ENCODE measurements around the gene GNAQ.

Gene GNAQ

GRCh38 chr9:77810047-77810446, 221.6 kb downstream of the GNAQ start:
- DNase-seq: no peak

GRCh38 chr9:77809552-77809951, 222.1 kb downstream of the GNAQ start:
- no peak for DNase-seq

- no peak for DNase-seq
Observed at GRCh38 chr9:77808751-77809081, 222.9 kb downstream of the GNAQ start.

GRCh38 chr9:77807846-77808750, 223.5 kb downstream of the GNAQ start:
- DNase-seq: no peak

GRCh38 chr9:77807281-77807683, 224.3 kb downstream of the GNAQ start:
- peak; percentile 95 for DNase-seq

- DNase-seq: no peak
Observed at GRCh38 chr9:77806741-77807140, 224.9 kb downstream of the GNAQ start.

- no peak for DNase-seq
Observed at GRCh38 chr9:77805810-77806209, 225.8 kb downstream of the GNAQ start.

GRCh38 chr9:77803423-77803822, 228.2 kb downstream of the GNAQ start:
- no peak for DNase-seq

- no peak for DNase-seq
Observed at GRCh38 chr9:77802515-77803293, 228.9 kb downstream of the GNAQ start.

- no peak for DNase-seq
Observed at GRCh38 chr9:77802064-77802463, 229.5 kb downstream of the GNAQ start.

GRCh38 chr9:77800924-77801551, 230.6 kb downstream of the GNAQ start:
- DNase-seq: no peak

- DNase-seq: no peak
Observed at GRCh38 chr9:77798140-77798539, 233.5 kb downstream of the GNAQ start.

GRCh38 chr9:77794985-77795384, 236.6 kb downstream of the GNAQ start:
- no peak for DNase-seq

GRCh38 chr9:77793849-77794248, 237.8 kb downstream of the GNAQ start:
- peak; percentile 50 for DNase-seq

GRCh38 chr9:77789891-77790290, 241.7 kb downstream of the GNAQ start:
- DNase-seq: no peak

GRCh38 chr9:77785341-77785740, 246.3 kb downstream of the GNAQ start:
- no peak for DNase-seq

- DNase-seq: no peak
Observed at GRCh38 chr9:77783518-77783917, 248.1 kb downstream of the GNAQ start.

GRCh38 chr9:77779010-77779409, 252.6 kb downstream of the GNAQ start:
- DNase-seq: no peak

- no peak for DNase-seq
Observed at GRCh38 chr9:77773381-77773780, 258.2 kb downstream of the GNAQ start.

- no peak for DNase-seq
Observed at GRCh38 chr9:77772646-77773045, 259.0 kb downstream of the GNAQ start.

GRCh38 chr9:77771171-77771570, 260.4 kb downstream of the GNAQ start:
- no peak for DNase-seq

- DNase-seq: no peak
Observed at GRCh38 chr9:77770340-77770739, 261.3 kb downstream of the GNAQ start.

GRCh38 chr9:77769246-77769645, 262.4 kb downstream of the GNAQ start:
- no peak for DNase-seq
